GM12891 (cell line): ENCODE data around the gene PPP2R2D.

Experiments used
- DNase-seq: peaks from one replicate; pipeline ENCODE4 v3.0.0; 2011; ENCODE audit warnings: low spot score; ENCODE audit not compliant: insufficient read length
- FAIRE-seq: peaks from 2 replicates; lab custom pipeline; 2011; peaks lifted over from hg19 to GRCh38; lab: Jason Lieb, UNC
- PAX5 ChIP-seq: IDR thresholded peaks from 2 replicates; pipeline ENCODE4 v1.6.1; 2011; ENCODE audit warnings: low read length, moderate library complexity, mild to moderate bottlenecking; ENCODE audit not compliant: insufficient read depth, severe bottlenecking
- POLR2A ChIP-seq: IDR thresholded peaks from 2 replicates; pipeline ENCODE4 v1.6.1; 2011; ENCODE audit warnings: low read depth, low read length, control low read depth
- POLR2AphosphoS5 ChIP-seq: IDR thresholded peaks from 2 replicates; pipeline ENCODE4 v1.6.1; 2011; ENCODE audit warnings: low read depth, low read length, control low read depth
- POU2F2 ChIP-seq: IDR thresholded peaks from 2 replicates; pipeline ENCODE4 v1.6.1; 2011; ENCODE audit warnings: low read depth, mild to moderate bottlenecking, control low read depth, low read length, moderate library complexity
- SPI1 ChIP-seq: IDR thresholded peaks from 2 replicates; pipeline ENCODE4 v1.6.1; 2011; ENCODE audit warnings: low read depth, low read length, control low read depth
- TAF1 ChIP-seq: IDR thresholded peaks from 2 replicates; pipeline ENCODE4 v1.6.1; 2011; ENCODE audit warnings: low read depth, low read length, control low read depth

The PPP2R2D gene

GRCh38 chr10:131888186-131888604 is 12.6 kb upstream of the PPP2R2D start:
- no peak for TF ChIP-seq POU2F2
- TF ChIP-seq PAX5, result no peak
- TF ChIP-seq POLR2AphosphoS5, result no peak
- no peak for TF ChIP-seq TAF1
- no peak for TF ChIP-seq POLR2A
- TF ChIP-seq SPI1, result no peak
- FAIRE-seq (no peak), DNase-seq (no peak)

GRCh38 chr10:131889755-131890154 is 11.1 kb upstream of the PPP2R2D start:
- TF ChIP-seq POLR2AphosphoS5, result no peak
- TF ChIP-seq POLR2A, result no peak
- TF ChIP-seq TAF1, result no peak
- no peak for TF ChIP-seq SPI1
- no peak for TF ChIP-seq POU2F2
- TF ChIP-seq PAX5, result no peak
- DNase-seq (no peak), FAIRE-seq (no peak)

- no peak for DNase-seq
- FAIRE-seq, result no peak
- TF ChIP-seq POLR2AphosphoS5 (no peak), TAF1 (no peak), PAX5 (no peak), POLR2A (no peak), POU2F2 (no peak), SPI1 (no peak)
Observed at GRCh38 chr10:131890276-131891195, 10.3 kb upstream of the PPP2R2D start.

- TF ChIP-seq SPI1, result no peak
- TF ChIP-seq POLR2A, result no peak
- TF ChIP-seq POU2F2, result no peak
- no peak for TF ChIP-seq TAF1
- TF ChIP-seq PAX5, result no peak
- no peak for TF ChIP-seq POLR2AphosphoS5
- no peak for DNase-seq
- FAIRE-seq, result no peak
Observed at GRCh38 chr10:131891196-131891928, 9.4 kb upstream of the PPP2R2D start.

GRCh38 chr10:131891929-131892805 is 8.6 kb upstream of the PPP2R2D start:
- DNase-seq, result no peak
- no peak for FAIRE-seq
- no peak for TF ChIP-seq POLR2AphosphoS5
- TF ChIP-seq POU2F2, result no peak
- no peak for TF ChIP-seq POLR2A
- no peak for TF ChIP-seq PAX5
- no peak for TF ChIP-seq TAF1
- TF ChIP-seq SPI1, result no peak

GRCh38 chr10:131892806-131893675 is 7.8 kb upstream of the PPP2R2D start:
- no peak for FAIRE-seq
- no peak for DNase-seq
- TF ChIP-seq TAF1 (no peak), POLR2A (no peak), POLR2AphosphoS5 (no peak), SPI1 (no peak), POU2F2 (no peak), PAX5 (no peak)

- no peak for FAIRE-seq
- DNase-seq, result no peak
Observed at GRCh38 chr10:131895116-131895515, 5.7 kb upstream of the PPP2R2D start.

GRCh38 chr10:131896403-131896802 is 4.4 kb upstream of the PPP2R2D start:
- FAIRE-seq (no peak), DNase-seq (no peak)
- TF ChIP-seq SPI1 (no peak), TAF1 (no peak), POU2F2 (no peak), PAX5 (no peak), POLR2A (no peak), POLR2AphosphoS5 (no peak)

More at GRCh38 chr10:131895116-131895515, 5.7 kb upstream of the PPP2R2D start:
- TF ChIP-seq POU2F2 (no peak), TAF1 (no peak), SPI1 (no peak), POLR2AphosphoS5 (no peak)
